ENCODE measurements around the gene POLR1C. TPM values are rescaled to one million over a fixed set of nuclear protein-coding genes. Genes with fewer than 3 reads are reported as not detected.
"Not testable (repeated sequence)": the region's sequence is repeated elsewhere in the genome, so short reads cannot be mapped to it uniquely, and the experiment has no call there.

POLR1C gene
- total RNA-seq, 4 donors from 2014 or later = 14.7 to 34.3 (median 25.9) TPM

DNA sequence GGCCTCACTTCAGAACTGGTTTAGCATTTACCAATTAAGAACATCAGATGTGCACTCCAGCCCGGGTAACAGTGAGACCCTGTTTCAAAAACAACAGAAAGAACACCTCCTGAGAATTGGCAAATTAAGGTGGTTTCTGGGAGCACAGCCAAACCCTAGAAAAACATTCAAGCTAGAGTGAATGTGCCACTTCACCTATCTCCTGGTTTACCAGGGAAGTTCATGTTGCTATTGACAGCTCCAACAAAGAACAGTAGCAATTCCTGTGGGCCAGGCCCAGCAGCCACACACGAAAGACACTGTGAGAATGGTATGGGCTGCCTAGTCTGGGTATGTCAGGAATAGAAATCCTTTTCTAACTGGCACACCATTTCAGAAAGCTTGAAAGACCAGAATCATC lies 4.9 kb downstream of the POLR1C start:
- Histone ChIP-seq H3K27ac (no peak overlapping the region), H3K27me3 (no peaks in the 10 kb centered on the region), H3K4me1 (peaks cover 11 to 24% (median 13%) of the 10 kb centered on the region in 3 donors), H3K9me3 (no peaks in the 10 kb centered on the region), H3K36me3 (peaks cover 35 to 82% (median 55%) of the 10 kb centered on the region in 3 donors), H3K4me3 (no peak overlapping the region)
- TF ChIP-seq, protein P1, sequence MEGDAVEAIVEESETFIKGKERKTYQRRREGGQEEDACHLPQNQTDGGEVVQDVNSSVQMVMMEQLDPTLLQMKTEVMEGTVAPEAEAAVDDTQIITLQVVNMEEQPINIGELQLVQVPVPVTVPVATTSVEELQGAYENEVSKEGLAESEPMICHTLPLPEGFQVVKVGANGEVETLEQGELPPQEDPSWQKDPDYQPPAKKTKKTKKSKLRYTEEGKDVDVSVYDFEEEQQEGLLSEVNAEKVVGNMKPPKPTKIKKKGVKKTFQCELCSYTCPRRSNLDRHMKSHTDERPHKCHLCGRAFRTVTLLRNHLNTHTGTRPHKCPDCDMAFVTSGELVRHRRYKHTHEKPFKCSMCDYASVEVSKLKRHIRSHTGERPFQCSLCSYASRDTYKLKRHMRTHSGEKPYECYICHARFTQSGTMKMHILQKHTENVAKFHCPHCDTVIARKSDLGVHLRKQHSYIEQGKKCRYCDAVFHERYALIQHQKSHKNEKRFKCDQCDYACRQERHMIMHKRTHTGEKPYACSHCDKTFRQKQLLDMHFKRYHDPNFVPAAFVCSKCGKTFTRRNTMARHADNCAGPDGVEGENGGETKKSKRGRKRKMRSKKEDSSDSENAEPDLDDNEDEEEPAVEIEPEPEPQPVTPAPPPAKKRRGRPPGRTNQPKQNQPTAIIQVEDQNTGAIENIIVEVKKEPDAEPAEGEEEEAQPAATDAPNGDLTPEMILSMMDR (IDR thresholded peaks at IDR 0.05) = no peak
- no peak for TF ChIP-seq POLR2A (IDR thresholded peaks at IDR 0.05)
- intact Hi-C loops (cut with DNase I) = no loop called here
- no peak for DNase-seq
- 39% methylated on average over 2 of the region's 2 CpGs; no CpG with 5 or more reads in 1 of the 2 donors for whole genome bisulfite sequencing, 2 donors

DNA sequence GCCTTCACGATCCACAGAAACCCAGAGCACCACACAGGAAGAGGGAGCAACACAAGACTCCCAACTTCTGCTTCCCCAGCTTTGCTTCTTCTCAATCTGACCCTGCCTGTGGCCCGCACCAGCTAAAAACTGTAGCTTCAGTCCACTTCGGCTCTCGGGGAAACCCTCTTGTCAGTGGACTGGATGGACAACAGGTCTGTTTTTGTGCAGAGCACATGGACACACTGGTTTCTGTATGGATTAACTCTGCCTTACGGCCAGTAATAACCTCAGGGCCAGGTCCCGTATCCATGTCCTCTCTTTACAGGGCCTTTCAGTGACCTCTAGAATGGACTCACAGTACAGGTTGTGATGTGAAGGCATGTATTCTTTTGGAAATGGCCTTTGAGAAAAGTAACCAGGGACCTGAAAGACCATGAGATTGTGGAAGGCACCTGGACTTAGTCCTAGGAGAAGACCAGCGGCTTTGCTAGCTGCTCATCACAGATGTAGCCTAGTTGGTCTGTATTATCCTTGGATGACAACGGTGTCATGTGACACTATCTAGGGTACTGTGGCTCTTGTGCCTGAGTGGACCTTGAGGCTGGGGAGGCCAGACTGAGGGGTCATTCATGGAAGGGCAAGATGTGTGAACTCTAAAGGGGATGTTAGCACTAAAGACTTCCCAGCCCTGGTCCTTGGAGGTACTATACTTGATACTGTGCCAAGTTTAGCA lies 5.8 kb downstream of the POLR1C start:
- H3K4me3 ChIP-seq = no peak overlapping the region
- peaks cover 41 to 90% (median 64%) of the 10 kb centered on the region in 3 donors for H3K36me3 ChIP-seq
- no peak for DNase-seq
- peaks cover 11 to 20% (median 11%) of the 10 kb centered on the region in 3 donors for H3K4me1 ChIP-seq
- H3K9me3 ChIP-seq = no peaks in the 10 kb centered on the region
- no peak overlapping the region for H3K27ac ChIP-seq
- intact Hi-C loops (cut with DNase I) = no loop called here
- H3K27me3 ChIP-seq = no peaks in the 10 kb centered on the region
- WGBS, 2 donors = 90 to 91% methylated on average over 7 to 8 of the region's 8 CpGs
- TF ChIP-seq, protein P1 (IDR thresholded peaks at IDR 0.05) = no peak
- no peak for TF ChIP-seq POLR2A (IDR thresholded peaks at IDR 0.05)

DNA sequence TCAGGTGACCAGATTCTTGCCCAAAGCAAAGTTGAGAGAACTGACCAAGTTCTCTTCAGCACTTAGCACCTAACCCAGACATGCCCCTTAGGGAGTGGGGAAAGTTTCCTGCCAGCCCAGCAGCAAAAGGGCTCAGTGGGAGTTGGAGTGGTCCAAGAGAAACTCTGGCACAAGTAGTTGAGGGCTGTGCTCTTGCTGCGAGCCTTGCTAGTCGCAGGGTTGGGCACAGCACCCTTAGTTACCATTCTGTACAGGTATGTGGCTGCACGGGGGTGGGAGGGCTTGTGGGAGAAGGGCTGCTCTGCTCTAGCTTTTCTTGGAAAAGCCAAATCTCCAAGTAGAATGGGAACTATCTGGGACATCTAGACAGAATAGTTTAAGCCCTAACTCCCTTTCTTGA lies 6.4 kb downstream of the POLR1C start:
- H3K27me3 ChIP-seq = no peaks in the 10 kb centered on the region
- H3K9me3 ChIP-seq = no peaks in the 10 kb centered on the region
- H3K4me3 ChIP-seq = no peak overlapping the region
- H3K27ac ChIP-seq = no peak overlapping the region
- H3K4me1 ChIP-seq = peaks cover 5 to 14% (median 5%) of the 10 kb centered on the region in 3 donors
- H3K36me3 ChIP-seq = peaks cover 45 to 96% (median 68%) of the 10 kb centered on the region in 3 donors
- WGBS, 2 donors = 84 to 100% methylated on average over 1 to 3 of the region's 3 CpGs
- DNase-seq = no peak
- intact Hi-C loops (cut with DNase I) = no loop called here
- TF ChIP-seq, protein P1 (IDR thresholded peaks at IDR 0.05) = no peak
- no peak for TF ChIP-seq POLR2A (IDR thresholded peaks at IDR 0.05)

DNA sequence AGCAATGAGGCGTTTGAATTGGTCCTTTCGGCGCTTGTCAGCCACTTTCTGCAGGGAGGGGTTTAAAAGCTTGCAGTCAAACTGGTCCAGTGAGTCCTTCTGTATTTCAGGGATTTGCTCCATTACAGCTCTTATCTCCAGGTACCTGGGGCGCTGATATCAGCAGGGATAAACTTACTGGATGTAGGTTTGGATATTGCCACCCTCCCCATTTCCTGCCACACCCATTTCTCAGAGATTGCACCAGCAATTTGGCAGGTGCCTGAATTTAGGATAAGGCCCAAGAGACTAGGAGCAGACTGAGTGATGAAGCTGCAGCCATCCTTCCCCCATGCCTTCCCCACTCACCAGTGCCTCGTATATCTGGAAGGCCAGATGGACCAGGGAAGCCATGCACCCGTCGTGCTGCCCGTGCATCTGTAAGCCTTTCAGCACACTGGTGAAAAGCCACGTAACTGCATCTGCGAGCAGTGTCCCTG lies 7.6 kb downstream of the POLR1C start:
- no peaks in the 10 kb centered on the region for H3K9me3 ChIP-seq
- H3K36me3 ChIP-seq = peaks cover 48 to 100% (median 78%) of the 10 kb centered on the region in 3 donors
- 74 to 81% methylated on average over 8 to 10 of the region's 10 CpGs for WGBS, 2 donors
- no peaks in the 10 kb centered on the region for H3K27me3 ChIP-seq
- H3K4me3 ChIP-seq = no peak overlapping the region
- intact Hi-C loops (cut with DNase I) = no loop called here
- no peak overlapping the region for H3K27ac ChIP-seq
- TF ChIP-seq POLR2A (IDR thresholded peaks at IDR 0.05) = no peak
- TF ChIP-seq, protein P1 (IDR thresholded peaks at IDR 0.05) = no peak
- DNase-seq = no peak
- peaks cover 0 to 4% (median 0%) of the 10 kb centered on the region in 3 donors for H3K4me1 ChIP-seq

DNA sequence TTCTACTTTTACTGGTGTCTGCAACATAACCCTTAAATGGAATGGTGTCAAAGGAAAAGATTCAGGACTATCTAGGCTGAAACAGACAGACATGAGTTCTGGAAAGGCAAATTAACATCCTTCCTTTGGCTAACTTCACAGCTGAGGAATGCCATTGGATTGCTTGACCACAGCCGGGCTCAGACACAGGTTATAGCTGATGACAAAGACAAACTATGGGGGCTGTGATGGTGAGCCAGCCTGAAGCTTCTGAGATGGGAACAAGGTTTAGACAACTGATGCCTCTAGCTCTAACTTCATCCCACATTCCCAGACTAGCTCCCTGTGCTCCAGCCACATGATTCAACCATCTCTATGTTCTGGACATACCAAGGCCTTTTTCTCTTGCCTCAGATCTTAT lies 15.3 kb downstream of the POLR1C start:
- no peak for DNase-seq
- intact Hi-C loops (cut with DNase I) = no loop called here
- 78 to 100% methylated on average over 1 of the region's 1 CpG for WGBS, 2 donors
- Histone ChIP-seq H3K27ac (no peak overlapping the region), H3K9me3 (no peaks in the 10 kb centered on the region), H3K4me3 (no peak overlapping the region), H3K4me1 (no peaks in the 10 kb centered on the region), H3K36me3 (peaks cover 15 to 99% (median 29%) of the 10 kb centered on the region in 3 donors), H3K27me3 (no peaks in the 10 kb centered on the region)
- TF ChIP-seq, protein P1 (IDR thresholded peaks at IDR 0.05) = no peak
- TF ChIP-seq POLR2A (IDR thresholded peaks at IDR 0.05) = no peak

DNA sequence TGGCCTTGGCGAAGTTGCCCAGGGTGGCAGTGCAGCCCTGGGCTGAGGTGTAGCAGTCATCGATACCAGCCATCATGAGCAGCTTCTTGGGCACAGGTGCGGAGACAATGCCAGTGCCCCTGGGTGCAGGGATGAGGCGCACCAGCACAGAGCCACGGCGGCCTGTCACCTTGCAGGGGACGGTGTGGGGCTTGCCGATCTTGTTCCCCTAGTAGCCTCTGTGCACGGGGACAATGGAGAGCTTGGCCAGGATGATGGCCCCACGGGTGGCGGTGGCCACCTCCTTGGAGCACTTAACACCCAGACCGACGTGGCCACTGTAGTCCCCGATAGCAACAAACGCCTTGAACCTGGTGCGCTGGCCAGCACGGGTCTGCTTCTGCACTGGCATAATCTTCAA lies 22.1 kb downstream of the POLR1C start:
- H3K27ac ChIP-seq; intact Hi-C loops (cut with DNase I); H3K9me3 ChIP-seq; DNase-seq; H3K4me3 ChIP-seq; H3K4me1 ChIP-seq; H3K27me3 ChIP-seq: not testable (repeated sequence)
- peaks cover 0 to 97% (median 3%) of the 10 kb centered on the region in 3 donors for H3K36me3 ChIP-seq
- 100% methylated on average over 4 of the region's 17 CpGs; no CpG with 5 or more reads in 1 of the 2 donors for WGBS, 2 donors

DNA sequence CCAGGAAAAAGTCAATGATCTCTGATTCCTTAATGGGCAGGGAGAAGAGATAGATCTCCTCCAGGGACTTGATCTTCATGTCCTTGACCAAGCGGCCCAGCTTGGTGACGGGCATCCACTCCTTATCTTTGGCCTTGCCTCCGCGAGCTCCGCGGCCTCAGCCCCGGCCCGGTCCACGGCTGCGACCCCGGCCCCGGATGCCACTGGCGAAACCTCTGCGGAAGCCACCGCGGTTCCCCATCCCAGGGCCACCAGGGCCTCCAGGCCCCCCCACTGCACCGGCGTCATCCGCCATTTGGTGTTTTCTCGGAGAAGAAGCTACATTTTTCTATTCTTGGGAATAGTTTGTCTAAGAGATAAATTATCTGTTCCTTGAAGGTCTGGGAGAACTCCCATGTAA lies 22.5 kb downstream of the POLR1C start:
- intact Hi-C loops (cut with DNase I); H3K27ac ChIP-seq; H3K4me1 ChIP-seq; DNase-seq; H3K9me3 ChIP-seq; H3K4me3 ChIP-seq; H3K27me3 ChIP-seq: not testable (repeated sequence)
- WGBS, 2 donors = 99 to 100% methylated on average over 4 to 20 of the region's 20 CpGs
- H3K36me3 ChIP-seq = peaks cover under 1 to 98% (median 3%) of the 10 kb centered on the region in 3 donors
